ENCODE measurements around the gene NOG.

Gene NOG

DNA sequence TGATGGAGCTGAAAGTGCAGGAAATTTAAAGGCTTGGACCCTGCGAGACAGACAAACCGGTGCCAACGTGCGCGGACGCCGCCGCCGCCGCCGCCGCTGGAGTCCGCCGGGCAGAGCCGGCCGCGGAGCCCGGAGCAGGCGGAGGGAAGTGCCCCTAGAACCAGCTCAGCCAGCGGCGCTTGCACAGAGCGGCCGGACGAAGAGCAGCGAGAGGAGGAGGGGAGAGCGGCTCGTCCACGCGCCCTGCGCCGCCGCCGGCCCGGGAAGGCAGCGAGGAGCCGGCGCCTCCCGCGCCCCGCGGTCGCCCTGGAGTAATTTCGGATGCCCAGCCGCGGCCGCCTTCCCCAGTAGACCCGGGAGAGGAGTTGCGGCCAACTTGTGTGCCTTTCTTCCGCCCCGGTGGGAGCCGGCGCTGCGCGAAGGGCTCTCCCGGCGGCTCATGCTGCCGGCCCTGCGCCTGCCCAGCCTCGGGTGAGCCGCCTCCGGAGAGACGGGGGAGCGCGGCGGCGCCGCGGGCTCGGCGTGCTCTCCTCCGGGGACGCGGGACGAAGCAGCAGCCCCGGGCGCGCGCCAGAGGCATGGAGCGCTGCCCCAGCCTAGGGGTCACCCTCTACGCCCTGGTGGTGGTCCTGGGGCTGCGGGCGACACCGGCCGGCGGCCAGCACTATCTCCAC, at the start of gene NOG:
Gene NOG (plus strand): TSS at position 54 of the 674 bp plus-strand sequence. CDS start 525 bp downstream, at position 579.
- Histone ChIP-seq H3K27ac (no peak within 1 kb of the TSS), H3K9me3 (no peaks in the 10 kb centered on the region), H3K27me3 (peaks cover 100% of the 10 kb centered on the region), H3K36me3 (no peaks in the 10 kb centered on the region), H3K4me3 (ENCODE audit: low read depth in 1 of 2, low read length in 1 of 2) (peak within 1 kb of the TSS; percentile 31 to 55), H3K4me1 (ENCODE audit: control insufficient read depth in 1 of 2, insufficient read depth in 1 of 2, low read depth in 1 of 2, low read length in 1 of 2) (peaks cover 26 to 47% of the 10 kb centered on the region in 2 experiments)
- TF ChIP-seq, protein P1, sequence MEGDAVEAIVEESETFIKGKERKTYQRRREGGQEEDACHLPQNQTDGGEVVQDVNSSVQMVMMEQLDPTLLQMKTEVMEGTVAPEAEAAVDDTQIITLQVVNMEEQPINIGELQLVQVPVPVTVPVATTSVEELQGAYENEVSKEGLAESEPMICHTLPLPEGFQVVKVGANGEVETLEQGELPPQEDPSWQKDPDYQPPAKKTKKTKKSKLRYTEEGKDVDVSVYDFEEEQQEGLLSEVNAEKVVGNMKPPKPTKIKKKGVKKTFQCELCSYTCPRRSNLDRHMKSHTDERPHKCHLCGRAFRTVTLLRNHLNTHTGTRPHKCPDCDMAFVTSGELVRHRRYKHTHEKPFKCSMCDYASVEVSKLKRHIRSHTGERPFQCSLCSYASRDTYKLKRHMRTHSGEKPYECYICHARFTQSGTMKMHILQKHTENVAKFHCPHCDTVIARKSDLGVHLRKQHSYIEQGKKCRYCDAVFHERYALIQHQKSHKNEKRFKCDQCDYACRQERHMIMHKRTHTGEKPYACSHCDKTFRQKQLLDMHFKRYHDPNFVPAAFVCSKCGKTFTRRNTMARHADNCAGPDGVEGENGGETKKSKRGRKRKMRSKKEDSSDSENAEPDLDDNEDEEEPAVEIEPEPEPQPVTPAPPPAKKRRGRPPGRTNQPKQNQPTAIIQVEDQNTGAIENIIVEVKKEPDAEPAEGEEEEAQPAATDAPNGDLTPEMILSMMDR (IDR thresholded peaks at IDR 0.05): no peak

DNA sequence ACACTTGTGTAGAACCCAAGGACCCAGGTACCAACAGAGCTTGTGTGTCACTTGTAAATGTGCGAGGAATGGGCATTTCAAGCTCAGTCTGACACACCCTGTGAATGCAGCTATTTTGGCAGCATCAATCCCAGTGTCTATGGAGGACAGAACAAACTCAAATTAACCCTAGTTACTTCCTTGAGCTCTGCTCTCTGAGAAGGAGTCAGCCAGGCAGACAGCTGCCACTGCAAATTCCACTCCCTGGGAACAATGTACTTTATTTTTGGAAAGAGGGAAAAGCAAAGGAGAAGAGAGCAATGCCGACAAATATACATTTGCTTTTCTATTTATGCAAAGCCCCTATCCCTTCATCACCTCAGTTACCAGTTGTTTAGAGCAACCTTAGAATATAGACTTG, 48.4 kb upstream of the NOG start:
- Histone ChIP-seq H3K9me3 (no peaks in the 10 kb centered on the region), H3K27ac (no peak overlapping the region), H3K4me3 (ENCODE audit: low read depth in 1 of 2, low read length in 1 of 2) (no peak overlapping the region), H3K4me1 (ENCODE audit: control insufficient read depth in 1 of 2, insufficient read depth in 1 of 2, low read depth in 1 of 2, low read length in 1 of 2) (no peaks in the 10 kb centered on the region), H3K36me3 (no peaks in the 10 kb centered on the region), H3K27me3 (no peaks in the 10 kb centered on the region)
- TF ChIP-seq, protein P1 (IDR thresholded peaks at IDR 0.05): no peak

DNA sequence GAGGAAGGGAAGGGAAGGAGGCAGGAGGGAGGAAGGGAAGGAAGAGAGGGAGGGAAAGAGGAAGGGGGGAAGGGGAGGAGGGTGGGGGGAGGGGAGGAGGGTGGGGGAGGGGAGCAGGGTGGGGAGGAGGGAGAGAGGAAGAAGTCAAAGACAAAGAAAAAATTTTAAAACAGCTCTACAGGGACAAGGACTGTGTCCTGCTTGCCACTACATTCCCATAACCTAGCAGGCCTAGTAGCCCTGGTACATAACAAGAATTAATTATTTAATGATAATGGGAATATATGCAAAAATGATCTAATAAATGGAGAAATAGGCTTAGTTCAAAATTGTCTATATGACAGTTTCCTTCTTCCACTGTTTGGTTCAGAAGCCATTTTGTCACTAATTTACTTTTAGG, 47.6 kb upstream of the NOG start:
- H3K27me3 ChIP-seq: no peaks in the 10 kb centered on the region
- H3K4me3 ChIP-seq (ENCODE audit: low read depth in 1 of 2, low read length in 1 of 2): no peak overlapping the region
- TF ChIP-seq, protein P1 (IDR thresholded peaks at IDR 0.05): no peak
- H3K4me1 ChIP-seq (ENCODE audit: control insufficient read depth in 1 of 2, insufficient read depth in 1 of 2, low read depth in 1 of 2, low read length in 1 of 2): no peaks in the 10 kb centered on the region
- H3K36me3 ChIP-seq: no peaks in the 10 kb centered on the region
- H3K9me3 ChIP-seq: no peaks in the 10 kb centered on the region
- no peak overlapping the region for H3K27ac ChIP-seq

DNA sequence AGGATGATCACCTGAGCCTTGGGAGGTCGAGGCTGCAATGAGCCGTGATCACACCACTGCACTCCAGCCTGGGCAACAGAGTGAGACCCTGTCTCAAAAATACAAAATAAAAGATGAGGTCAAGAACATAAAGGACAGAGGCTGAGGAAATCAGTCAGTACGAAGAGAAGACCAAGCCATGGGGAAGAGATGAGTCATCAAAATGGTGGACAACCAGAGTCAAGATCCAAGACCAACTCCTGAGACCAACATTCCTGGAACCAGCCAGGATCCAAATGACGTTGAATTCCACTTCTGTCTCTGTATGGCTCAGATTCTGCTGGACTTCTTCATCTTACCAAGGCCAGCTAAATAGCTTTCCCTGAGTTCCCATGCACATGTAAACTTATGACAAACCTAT, 44.8 kb upstream of the NOG start:
- H3K27ac ChIP-seq: no peak overlapping the region
- H3K27me3 ChIP-seq: no peaks in the 10 kb centered on the region
- no peak overlapping the region for H3K4me3 ChIP-seq (ENCODE audit: low read depth in 1 of 2, low read length in 1 of 2)
- H3K4me1 ChIP-seq (ENCODE audit: control insufficient read depth in 1 of 2, insufficient read depth in 1 of 2, low read depth in 1 of 2, low read length in 1 of 2): no peaks in the 10 kb centered on the region
- TF ChIP-seq, protein P1 (IDR thresholded peaks at IDR 0.05): no peak
- no peaks in the 10 kb centered on the region for H3K36me3 ChIP-seq
- peaks cover 5% of the 10 kb centered on the region for H3K9me3 ChIP-seq

DNA sequence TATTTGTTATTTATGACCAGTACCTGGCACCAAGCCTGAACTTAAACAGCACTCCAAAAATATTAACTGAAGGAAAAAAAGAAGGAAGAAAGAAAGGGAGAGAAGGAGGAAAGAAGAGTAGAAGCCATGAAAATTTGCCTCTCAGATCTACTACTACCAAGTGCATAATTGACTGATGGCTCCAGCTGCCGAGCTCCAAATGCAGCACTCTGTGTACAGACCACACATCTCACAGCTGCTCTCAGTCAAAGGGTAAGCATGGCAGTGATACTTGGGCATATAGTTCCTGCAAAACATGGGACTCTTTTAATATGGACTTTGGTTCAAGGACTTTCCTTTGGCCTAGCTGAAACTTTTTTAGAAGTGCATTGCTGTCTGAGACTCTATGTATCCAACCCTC, 44.0 kb upstream of the NOG start:
- no peaks in the 10 kb centered on the region for H3K27me3 ChIP-seq
- no peak overlapping the region for H3K4me3 ChIP-seq (ENCODE audit: low read depth in 1 of 2, low read length in 1 of 2)
- TF ChIP-seq, protein P1 (IDR thresholded peaks at IDR 0.05): no peak
- H3K27ac ChIP-seq: no peak overlapping the region
- no peaks in the 10 kb centered on the region for H3K4me1 ChIP-seq (ENCODE audit: control insufficient read depth in 1 of 2, insufficient read depth in 1 of 2, low read depth in 1 of 2, low read length in 1 of 2)
- no peaks in the 10 kb centered on the region for H3K36me3 ChIP-seq
- H3K9me3 ChIP-seq: peaks cover 5% of the 10 kb centered on the region

Measured in neutrophil (primary cell).